HG02970 (cell line): ENCODE results near the gene OPCML.

ENCODE experiments used
- ATAC-seq: cut with Tn5 transposase; IDR thresholded peaks from one replicate; pipeline ENCODE4 v1.9.1; 2021; ENCODE audit warnings: mild to moderate bottlenecking, moderate library complexity, moderate number of reproducible peaks; ENCODE audit not compliant: unreplicated experiment, low FRiP score

Gene OPCML

GRCh38 chr11:132913886-132914285 is 618.4 kb downstream of the OPCML start:
- ATAC-seq, result no peak

GRCh38 chr11:132913295-132913694 is 619.0 kb downstream of the OPCML start:
- ATAC-seq, result no peak

GRCh38 chr11:132911186-132911585 is 621.1 kb downstream of the OPCML start:
- ATAC-seq, result no peak

DNA sequence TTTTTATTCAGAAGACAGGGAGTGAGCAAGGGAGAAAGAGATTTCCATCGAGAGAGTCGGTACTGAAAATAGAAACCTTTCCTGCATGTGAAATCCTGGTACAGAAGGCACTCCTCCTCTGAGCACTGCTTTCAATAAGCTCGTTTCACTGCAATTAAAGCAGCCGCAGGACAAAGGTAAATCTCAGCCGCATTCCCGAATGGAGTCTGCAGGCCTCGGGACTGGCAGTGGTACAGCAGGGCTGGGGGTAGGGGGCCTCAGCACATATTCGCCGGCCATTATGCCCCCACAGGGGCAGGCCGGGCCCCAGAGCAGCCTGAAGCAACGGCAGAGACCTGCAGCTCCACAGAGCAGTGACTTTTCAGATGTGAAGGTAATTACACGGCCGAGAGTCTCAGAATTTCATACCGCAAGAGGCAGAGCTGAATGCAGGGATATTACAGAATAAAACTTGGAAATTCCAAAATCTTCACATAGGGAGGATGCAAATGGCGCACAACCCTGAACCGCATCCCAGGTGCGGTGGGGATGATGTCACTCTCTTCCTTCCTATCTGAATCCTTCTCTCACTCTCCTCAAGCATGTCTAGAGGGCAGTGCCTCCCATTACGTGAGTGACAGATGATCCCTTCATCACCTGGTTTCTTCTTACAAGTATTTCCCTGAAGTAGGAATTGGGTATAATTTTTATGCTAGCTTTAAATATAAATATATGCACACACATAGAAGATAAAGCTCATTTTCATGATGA is 622.1 kb downstream of the OPCML start:
- no peak for ATAC-seq

DNA sequence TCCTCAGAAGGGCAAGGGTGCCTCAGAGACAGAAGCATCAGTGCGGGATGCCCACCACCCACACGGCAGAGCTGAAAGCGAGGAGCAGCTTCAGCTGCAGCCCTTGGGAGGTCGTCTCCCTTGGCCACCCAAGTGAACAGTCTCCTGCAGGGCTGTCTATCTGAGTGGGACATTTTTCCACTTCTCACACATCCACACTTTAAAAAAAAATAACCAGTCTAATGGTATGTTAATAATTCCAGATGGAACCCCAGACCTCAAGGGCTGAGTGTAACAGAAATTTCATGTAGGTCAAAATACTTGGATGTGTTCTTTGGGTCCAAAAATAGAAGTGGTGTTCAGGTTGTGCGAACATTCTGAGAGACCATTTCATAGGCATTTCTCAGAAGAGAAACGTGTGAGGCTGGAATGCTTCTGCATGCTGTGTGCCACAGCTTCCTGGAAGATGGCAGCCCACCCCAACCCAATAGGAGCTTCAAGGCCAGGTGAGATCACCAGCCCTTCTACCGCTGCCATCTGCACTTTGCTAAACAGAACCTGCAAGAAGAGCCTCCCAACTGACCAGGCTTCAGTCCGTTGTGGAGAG is 623.2 kb downstream of the OPCML start:
- no peak for ATAC-seq

- ATAC-seq, result no peak
These were observed 623.9 kb downstream of the OPCML start for GRCh38 chr11:132908414-132908810.

DNA sequence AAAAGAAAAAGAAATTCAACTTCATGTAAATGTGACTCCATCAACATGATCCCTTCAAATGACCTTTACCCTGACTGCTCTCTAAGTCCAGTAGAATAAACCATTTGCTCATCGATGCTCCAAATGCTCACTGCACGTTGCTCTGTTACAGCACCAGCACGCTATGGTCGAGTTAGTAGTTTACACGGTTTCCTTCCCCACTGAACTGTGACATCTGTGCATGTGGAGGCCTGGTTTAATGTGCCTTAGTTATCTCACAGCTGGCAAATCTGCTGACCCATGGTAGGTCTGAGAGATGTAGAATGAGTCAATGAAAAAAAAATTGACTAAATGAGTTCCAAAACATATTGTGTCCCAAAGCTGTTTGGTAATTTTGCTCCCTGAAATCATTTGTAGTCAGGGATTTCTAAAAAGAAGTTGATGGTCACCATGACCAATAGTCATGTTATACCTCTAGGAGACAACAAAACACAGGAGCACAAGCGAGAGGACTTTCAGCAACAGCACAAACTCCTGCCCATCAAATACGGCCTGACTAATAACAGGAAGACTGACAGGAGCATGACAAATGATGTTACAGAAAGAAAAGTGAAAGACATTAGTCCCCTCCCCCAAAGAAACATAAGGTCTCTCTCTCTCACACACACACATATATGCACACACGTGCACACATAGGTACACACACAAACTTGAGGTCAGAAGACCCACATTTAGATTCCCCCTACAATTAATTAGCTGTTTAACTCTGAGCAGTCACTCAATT is 624.5 kb downstream of the OPCML start:
- ATAC-seq, result no peak

DNA sequence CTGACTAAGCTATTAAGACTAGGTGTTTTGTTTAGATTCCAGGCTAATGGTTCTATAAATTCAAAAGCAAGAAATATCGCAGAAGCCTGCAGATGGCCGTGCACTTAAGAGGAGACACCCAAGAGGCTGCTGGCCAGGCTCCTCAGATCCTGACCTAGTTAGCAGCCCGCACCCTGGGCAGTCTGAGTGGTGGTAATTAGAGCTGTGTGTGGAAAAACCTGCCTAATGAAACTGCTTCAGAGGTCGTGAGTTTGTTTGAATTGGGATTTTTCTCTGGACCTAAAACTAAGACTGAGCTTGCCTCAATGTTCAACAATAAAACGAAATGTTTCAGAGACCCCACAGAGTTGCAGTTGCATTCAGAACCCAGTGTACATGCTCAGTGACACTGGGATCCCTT is 627.7 kb downstream of the OPCML start:
- no peak for ATAC-seq

GRCh38 chr11:132904091-132904490 is 628.2 kb downstream of the OPCML start:
- ATAC-seq, result no peak

- ATAC-seq, result no peak
These were observed 630.4 kb downstream of the OPCML start for GRCh38 chr11:132901638-132902471.

- ATAC-seq, result no peak
These were observed 633.6 kb downstream of the OPCML start for GRCh38 chr11:132898676-132899075.

DNA sequence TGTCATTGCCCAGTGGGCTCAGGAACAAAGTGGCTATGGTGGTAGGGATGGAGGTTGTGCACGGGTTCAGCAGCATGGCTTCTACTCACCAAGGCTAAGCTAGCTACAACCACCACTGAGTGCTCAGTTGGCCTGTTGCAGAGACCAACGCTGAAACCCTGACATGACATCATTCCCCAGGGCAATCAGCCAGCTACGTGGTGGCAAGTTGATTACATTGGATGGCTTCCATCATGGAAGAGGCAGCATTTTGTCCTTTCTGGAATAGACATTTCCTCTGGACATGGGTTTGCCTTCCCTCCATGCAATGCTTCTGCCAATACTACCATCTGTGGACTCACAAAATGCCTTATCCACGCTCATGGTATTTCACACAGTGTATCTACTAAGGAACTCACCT is 634.3 kb downstream of the OPCML start:
- no peak for ATAC-seq

GRCh38 chr11:132895340-132895739 is 637.0 kb downstream of the OPCML start:
- ATAC-seq, result no peak

DNA sequence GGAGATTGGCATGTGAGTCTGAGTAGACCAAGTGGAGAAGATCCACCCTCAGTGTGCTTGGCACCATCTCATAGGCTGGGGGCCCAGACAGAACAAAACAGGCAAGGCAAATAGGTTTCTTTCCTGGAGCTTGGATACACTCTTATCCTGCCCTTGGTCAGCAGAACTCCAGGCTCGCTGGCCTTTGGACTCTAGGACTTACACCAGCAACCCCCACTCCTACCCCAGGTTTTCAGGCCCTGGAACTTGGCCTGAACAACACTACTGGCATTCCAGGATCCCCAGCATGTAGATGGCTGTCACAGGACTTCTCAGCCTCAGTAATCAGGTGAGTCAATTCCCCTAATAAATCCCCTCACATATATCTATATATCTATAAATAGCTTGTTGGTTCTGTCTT is 637.7 kb downstream of the OPCML start:
- no peak for ATAC-seq

GRCh38 chr11:132892876-132893275 is 639.4 kb downstream of the OPCML start:
- no peak for ATAC-seq

DNA sequence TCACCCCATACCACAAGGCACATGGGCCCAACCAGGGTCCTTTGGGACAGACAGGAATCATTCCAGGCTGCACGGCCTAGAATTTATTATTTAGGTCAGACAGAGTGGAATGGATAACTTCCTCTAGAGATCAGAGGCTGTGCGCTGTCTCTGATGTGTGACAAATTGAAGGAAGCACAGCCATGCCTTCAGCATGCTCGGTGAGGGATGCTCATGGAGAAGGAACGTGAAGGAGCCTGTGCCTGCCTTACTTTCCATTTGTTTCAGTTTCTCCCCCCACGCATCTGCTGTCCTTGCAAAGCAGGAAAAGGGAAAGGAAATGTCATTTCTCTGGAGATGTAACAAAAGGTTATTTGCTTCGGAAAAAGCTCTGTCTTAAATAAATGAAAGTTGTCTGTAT is 644.1 kb downstream of the OPCML start:
- no peak for ATAC-seq

GRCh38 chr11:132886335-132886734 is 646.0 kb downstream of the OPCML start:
- ATAC-seq, result no peak

GRCh38 chr11:132883241-132883640 is 649.1 kb downstream of the OPCML start:
- no peak for ATAC-seq

GRCh38 chr11:132881622-132882021 is 650.7 kb downstream of the OPCML start:
- ATAC-seq, result no peak

- ATAC-seq, result no peak
These were observed 654.2 kb downstream of the OPCML start for GRCh38 chr11:132878111-132878510.

- ATAC-seq, result no peak
These were observed 655.6 kb downstream of the OPCML start for GRCh38 chr11:132876705-132877104.
